GM20000 (cell line): ENCODE results near the gene ANO2.
A peak's percentile ranks its signal among the peaks of the same experiment; 100 is the strongest.

Source experiments
- DNase-seq: peaks from one replicate; pipeline ENCODE4 v3.0.0; 2012; ENCODE audit warnings: low spot score
- CTCF ChIP-seq: IDR thresholded peaks from 2 replicates; pipeline ENCODE4 v1.5.1; 2012; ENCODE audit warnings: mild to moderate bottlenecking, control low read depth; ENCODE audit errors: extremely low read depth, missing control alignments

ANO2 gene

GRCh38 chr12:5873281-5873919 lies 71.7 kb downstream of the ANO2 start:
- no peak for TF ChIP-seq CTCF
- DNase-seq: no peak

- peak; percentile 2 for TF ChIP-seq CTCF
- no peak for DNase-seq
Observed at GRCh38 chr12:5872745-5873144, 72.3 kb downstream of the ANO2 start.

DNA sequence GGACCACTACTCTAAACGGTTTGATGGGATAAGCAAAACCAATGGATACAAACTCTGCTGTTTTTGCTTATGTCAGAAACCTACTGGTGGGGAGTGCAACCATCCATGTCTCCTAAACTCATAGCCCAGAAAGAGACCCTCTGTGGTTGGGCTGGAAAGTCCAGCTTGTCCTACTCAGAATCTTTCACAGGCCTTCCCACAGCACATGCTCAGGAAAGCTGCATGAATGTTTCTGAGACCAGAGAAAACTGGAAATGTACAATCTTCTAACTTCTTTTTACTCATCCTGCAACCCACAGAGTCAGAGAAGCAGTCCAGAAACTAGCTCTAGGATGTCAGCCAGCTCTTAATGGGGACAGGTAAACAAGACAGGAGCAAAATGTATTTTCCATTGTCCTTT lies 73.3 kb downstream of the ANO2 start:
- DNase-seq: no peak
- TF ChIP-seq CTCF: no peak

- TF ChIP-seq CTCF: no peak
- no peak for DNase-seq
Observed at GRCh38 chr12:5870183-5870582, 74.9 kb downstream of the ANO2 start.

DNA sequence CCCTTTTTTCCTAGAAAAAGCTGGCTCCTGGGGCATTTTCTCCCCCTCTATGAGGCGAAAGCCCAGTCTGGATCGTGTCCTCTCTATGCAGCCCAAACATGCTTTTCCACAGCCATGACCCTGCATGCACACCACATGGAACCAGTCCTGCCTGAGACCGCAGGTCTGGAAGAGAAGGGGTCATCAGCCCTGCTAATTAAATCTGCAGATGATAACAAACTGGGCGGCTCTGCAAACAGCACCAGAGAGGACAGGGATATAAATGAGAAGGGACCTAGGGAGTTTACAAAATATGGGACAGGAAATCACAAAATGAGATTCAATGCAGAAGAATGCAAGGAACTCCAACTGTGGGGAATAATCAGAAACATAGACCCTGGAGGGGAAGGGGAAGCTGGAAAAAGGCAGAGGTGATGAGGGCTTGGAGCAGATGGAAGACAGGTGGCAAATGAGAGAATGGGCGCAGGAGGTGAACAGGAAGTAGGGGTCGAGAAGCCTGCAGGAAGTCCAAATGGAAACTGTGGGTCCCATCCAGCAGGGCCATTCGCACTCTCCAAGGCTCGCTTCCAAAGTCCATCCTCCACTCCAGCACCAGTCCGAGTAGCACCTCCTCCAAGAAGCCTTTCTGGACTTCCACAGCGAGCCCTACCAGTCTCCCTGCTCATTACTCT lies 76.3 kb downstream of the ANO2 start:
- no peak for DNase-seq
- TF ChIP-seq CTCF: no peak

DNA sequence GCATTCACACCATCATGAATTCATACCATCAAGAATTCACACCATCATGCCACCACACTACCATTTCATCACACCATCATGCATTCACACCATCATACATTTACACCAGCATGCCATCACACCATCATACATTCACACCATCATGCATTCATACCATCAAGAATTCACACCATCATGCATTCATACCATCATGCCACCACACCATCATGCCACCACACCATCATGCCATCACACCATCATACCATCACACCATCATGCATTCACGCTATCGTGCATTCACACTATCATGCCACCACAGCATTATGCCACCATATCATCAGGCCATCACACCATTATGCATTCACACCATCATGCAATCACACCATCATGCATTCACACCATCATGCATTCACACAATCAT lies 79.7 kb downstream of the ANO2 start:
- no peak for DNase-seq
- TF ChIP-seq CTCF: no peak

DNA sequence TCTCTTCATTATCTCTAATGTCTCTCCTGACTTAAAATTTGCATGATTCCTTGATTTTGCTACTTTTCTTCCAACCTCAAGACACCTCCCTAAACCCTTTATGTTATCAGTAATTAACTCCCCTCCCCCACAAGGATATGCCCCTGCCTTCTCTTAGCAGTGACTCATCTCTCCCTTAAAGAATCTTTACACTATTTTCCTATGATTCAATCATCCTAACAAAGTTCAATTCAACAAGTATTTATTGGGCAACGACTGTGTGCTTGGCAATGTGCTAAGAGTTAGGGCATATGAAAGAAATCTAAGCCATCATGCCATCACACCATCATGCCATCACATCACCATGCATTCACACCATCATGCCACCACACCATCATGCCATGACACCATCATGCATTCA lies 80.1 kb downstream of the ANO2 start:
- no peak for TF ChIP-seq CTCF
- no peak for DNase-seq
